CD14-positive monocyte (primary cell): ENCODE results near the gene MRPL4. TPM values are rescaled to one million over a fixed set of nuclear protein-coding genes. Genes with fewer than 3 reads are reported as not detected.

Experiments
- DNase-seq, 3 donors: peaks; one replicate each; pipeline ENCODE4 v3.0.0-alpha.2; 2011 to 2022
- H2AFZ ChIP-seq: 2 replicates; pipeline ENCODE4 v1.6.0; 2012; ENCODE audit warnings: mild to moderate bottlenecking, low read depth, low read length, inconsistent platforms; ENCODE audit not compliant: insufficient read depth, poor library complexity, severe bottlenecking
- H3K27ac ChIP-seq, 2 donors: 1 replicate in 1 of 2; 2 replicates in 1 of 2; pipeline ENCODE4 v1.5.1; 2012 to 2013; ENCODE audit warnings: low read length in 2 of 2, control low read depth in 1 of 2, inconsistent platforms in 1 of 2, low read depth in 1 of 2, mild to moderate bottlenecking in 1 of 2
- H3K27me3 ChIP-seq, 2 donors: one replicate each; pipeline versions ENCODE4 v1.6.0 to v1.6.1; 2011 to 2013; ENCODE audit warnings: low read length in 2 of 2; ENCODE audit not compliant: control insufficient read depth in 2 of 2, insufficient read depth in 2 of 2
- H3K36me3 ChIP-seq, 2 donors: replicated peaks in 1 of 2; 1 replicate in 1 of 2; 2 replicates in 1 of 2; pipeline versions ENCODE4 v1.5.1 to v1.6.1; 2012 to 2013; ENCODE audit warnings: low read length in 2 of 2, control low read depth in 1 of 2, inconsistent platforms in 1 of 2, mild to moderate bottlenecking in 1 of 2; ENCODE audit not compliant: insufficient read depth in 2 of 2, control insufficient read depth in 1 of 2
- H3K4me1 ChIP-seq, 2 donors: 1 replicate in 1 of 2; 2 replicates in 1 of 2; pipeline versions ENCODE4 v1.5.1 to v1.6.1; 2012 to 2013; ENCODE audit warnings: low read length in 2 of 2, control low read depth in 1 of 2, inconsistent platforms in 1 of 2, mild to moderate bottlenecking in 1 of 2, moderate library complexity in 1 of 2; ENCODE audit not compliant: insufficient read depth in 2 of 2, control insufficient read depth in 1 of 2
- H3K4me2 ChIP-seq: replicated peaks from 2 replicates; pipeline ENCODE3; 2012; ENCODE audit warnings: low read length, moderate library complexity, mild to moderate bottlenecking; ENCODE audit not compliant: poor library complexity, severe bottlenecking; ENCODE audit errors: extremely low read depth
- H3K4me3 ChIP-seq, 3 experiments: fragments of 200-600 bp in 1 of 3; sonication (generic) in 1 of 3; replicated peaks in 1 of 3; 1 replicate in 2 of 3; 2 replicates in 1 of 3; pipeline ENCODE4 v1.5.1; 2011 to 2013; ENCODE audit warnings: low read length in 3 of 3, mild to moderate bottlenecking in 3 of 3, control low read depth in 2 of 3, low read depth in 2 of 3, inconsistent platforms in 1 of 3, moderate library complexity in 1 of 3
- H3K79me2 ChIP-seq: 2 replicates; pipeline ENCODE4 v1.6.0; 2012; ENCODE audit warnings: mild to moderate bottlenecking, control low read depth, inconsistent platforms, low read length, moderate library complexity; ENCODE audit not compliant: insufficient read depth
- H3K9ac ChIP-seq: 2 replicates; pipeline ENCODE4 v1.6.0; 2017; ENCODE audit warnings: low read length, mild to moderate bottlenecking; ENCODE audit not compliant: insufficient read depth, poor library complexity, severe bottlenecking
- H3K9me3 ChIP-seq, 2 donors: replicated peaks in 1 of 2; 1 replicate in 1 of 2; 2 replicates in 1 of 2; pipeline versions ENCODE4 v1.5.1 to v1.6.1; 2012 to 2013; ENCODE audit warnings: low read length in 2 of 2, control low read depth in 1 of 2; ENCODE audit not compliant: control insufficient read depth in 1 of 2, insufficient read depth in 1 of 2
- H4K20me1 ChIP-seq: 2 replicates; pipeline ENCODE4 v1.6.0; 2012; ENCODE audit warnings: mild to moderate bottlenecking, low read length, control low read depth, moderate library complexity; ENCODE audit not compliant: insufficient read depth
- H3K27ac Mint-ChIP-seq, 7 donors: one replicate each; pipeline ENCODE4 v1.8.0; 2020; ENCODE audit warnings: mild to moderate bottlenecking in 7 of 7, mixed read lengths in 7 of 7, moderate library complexity in 6 of 7, inconsistent platforms in 2 of 7
- H3K27me3 Mint-ChIP-seq, 3 donors: one replicate each; pipeline ENCODE4 v1.8.0; 2021 to 2022; ENCODE audit warnings: low read depth in 3 of 3, mild to moderate bottlenecking in 3 of 3, mixed read lengths in 3 of 3, moderate library complexity in 3 of 3, inconsistent platforms in 1 of 3
- H3K36me3 Mint-ChIP-seq, 2 donors: one replicate each; pipeline ENCODE4 v1.8.0; 2020; ENCODE audit warnings: mixed read lengths in 2 of 2, inconsistent platforms in 1 of 2, mild to moderate bottlenecking in 1 of 2
- H3K4me1 Mint-ChIP-seq: one replicate; pipeline ENCODE4 v1.8.0; 2020; ENCODE audit warnings: mild to moderate bottlenecking, mixed read lengths
- H3K4me3 Mint-ChIP-seq, 2 donors: one replicate each; pipeline ENCODE4 v1.8.0; 2020; ENCODE audit warnings: mild to moderate bottlenecking in 2 of 2, mixed read lengths in 2 of 2, moderate library complexity in 1 of 2
- H3K9me3 Mint-ChIP-seq, 7 donors: one replicate each; pipeline ENCODE4 v1.8.0; 2020 to 2022; ENCODE audit warnings: mixed read lengths in 7 of 7, mild to moderate bottlenecking in 6 of 7, moderate library complexity in 6 of 7, inconsistent platforms in 2 of 7
- WGBS: methylation state at CpG from one replicate; pipeline ENCODE4 v1.1.5; 2013; ENCODE audit warnings: missing lambda C conversion rate; ENCODE audit not compliant: insufficient coverage; 5-methylcytosine and 5-hydroxymethylcytosine counted together
- intact Hi-C, 2 donors: fragments of 100-400 bp; cut with micrococcal nuclease; formaldehyde crosslinking; loops; one replicate each; pipeline versions ENCODE4 v1.15.0 to v1.15.1; 2023
- polyA plus RNA-seq, 3 donors: library from polyadenylated mRNA; depleted of rRNA in 1 of 3; unstranded in 2 of 3; stranded (reverse) in 1 of 3; fragments of 300-500 nt in 2 of 3; fragments of >200 nt in 1 of 3; fragmentation: Illumina TruSeq in 2 of 3; gene quantifications; 1 replicate in 2 of 3; 2 replicates in 1 of 3; pipeline ENCODE4 v1.2.3, GENCODE V29; 2012 to 2021
- TF ChIP-seq, protein P1 (sequence below): fragments of 200-600 bp; IDR thresholded peaks from one replicate; pipeline ENCODE4 v1.8.0; 2022; ENCODE audit warnings: antibody characterized with exemption, mild to moderate bottlenecking

MRPL4 gene
- polyA plus RNA-seq, 3 donors: 20.4 to 40.2 (median 22.7) TPM

DNA sequence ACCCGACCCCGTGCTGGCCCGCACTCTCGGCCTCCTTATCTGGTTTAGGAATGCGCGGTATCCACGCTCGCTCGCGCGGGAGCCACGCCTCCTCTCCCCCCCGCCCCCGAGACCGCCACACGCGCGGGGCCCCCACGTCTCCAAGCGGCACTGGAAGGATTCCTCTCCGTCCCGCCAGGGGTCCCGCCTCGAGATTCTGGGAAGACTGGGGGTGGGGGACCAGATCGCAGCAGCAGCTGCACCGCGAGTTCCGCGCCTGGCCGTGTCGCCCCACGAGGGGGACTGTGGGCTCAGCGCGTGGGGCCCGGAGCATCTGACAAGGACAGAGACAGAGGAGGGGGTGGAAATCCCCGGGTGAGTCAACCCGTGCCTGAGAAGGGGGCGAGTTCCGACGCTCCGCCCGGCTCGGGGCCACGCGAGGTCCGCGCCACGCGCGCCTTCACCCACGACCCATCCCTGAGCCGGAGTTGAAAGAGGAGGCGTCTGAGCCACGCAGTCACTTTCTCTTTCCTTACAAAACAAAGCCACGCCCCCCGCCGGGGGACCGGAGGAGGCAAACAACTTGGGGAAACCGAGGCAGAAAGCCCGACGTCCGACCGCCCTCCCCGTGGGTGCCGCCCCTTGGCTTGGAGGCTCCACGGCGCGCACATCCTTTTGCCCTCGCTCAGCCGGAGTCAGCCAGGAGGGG lies 21.7 kb upstream of the MRPL4 start:
- Mint-ChIP-seq H3K9me3 (no peaks in the 10 kb centered on the region), H3K4me1 (peaks cover 17% of the 10 kb centered on the region), H3K27ac (peak overlapping the region in 4 of 7 donors; percentile 30 to 55 (median 40)), H3K27me3 (peaks cover 9 to 32% (median 31%) of the 10 kb centered on the region in 3 donors), H3K4me3 (peak overlapping the region; percentile 88 to 92), H3K36me3 (no peaks in the 10 kb centered on the region)
- WGBS: under 1% methylated on average over 44 of the region's 70 CpGs
- no peaks in the 10 kb centered on the region for H4K20me1 ChIP-seq
- peak overlapping the region; percentile 88 for H3K4me2 ChIP-seq
- TF ChIP-seq, protein P1, sequence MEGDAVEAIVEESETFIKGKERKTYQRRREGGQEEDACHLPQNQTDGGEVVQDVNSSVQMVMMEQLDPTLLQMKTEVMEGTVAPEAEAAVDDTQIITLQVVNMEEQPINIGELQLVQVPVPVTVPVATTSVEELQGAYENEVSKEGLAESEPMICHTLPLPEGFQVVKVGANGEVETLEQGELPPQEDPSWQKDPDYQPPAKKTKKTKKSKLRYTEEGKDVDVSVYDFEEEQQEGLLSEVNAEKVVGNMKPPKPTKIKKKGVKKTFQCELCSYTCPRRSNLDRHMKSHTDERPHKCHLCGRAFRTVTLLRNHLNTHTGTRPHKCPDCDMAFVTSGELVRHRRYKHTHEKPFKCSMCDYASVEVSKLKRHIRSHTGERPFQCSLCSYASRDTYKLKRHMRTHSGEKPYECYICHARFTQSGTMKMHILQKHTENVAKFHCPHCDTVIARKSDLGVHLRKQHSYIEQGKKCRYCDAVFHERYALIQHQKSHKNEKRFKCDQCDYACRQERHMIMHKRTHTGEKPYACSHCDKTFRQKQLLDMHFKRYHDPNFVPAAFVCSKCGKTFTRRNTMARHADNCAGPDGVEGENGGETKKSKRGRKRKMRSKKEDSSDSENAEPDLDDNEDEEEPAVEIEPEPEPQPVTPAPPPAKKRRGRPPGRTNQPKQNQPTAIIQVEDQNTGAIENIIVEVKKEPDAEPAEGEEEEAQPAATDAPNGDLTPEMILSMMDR: no peak
- peak overlapping the region in 1 of 2 donors; percentile 72 for H3K27ac ChIP-seq
- H3K4me1 ChIP-seq: peaks cover 16 to 35% of the 10 kb centered on the region in 2 donors
- no peaks in the 10 kb centered on the region for H3K79me2 ChIP-seq
- H3K9me3 ChIP-seq: peaks cover 0 to 6% of the 10 kb centered on the region in 2 donors
- intact Hi-C loops: no loop called here
- no peaks in the 10 kb centered on the region for H3K36me3 ChIP-seq
- peaks cover 0 to 18% of the 10 kb centered on the region in 2 donors for H3K27me3 ChIP-seq
- H2AFZ ChIP-seq: peak overlapping the region; percentile 87
- H3K9ac ChIP-seq: peak overlapping the region; percentile 81
- DNase-seq: peak; percentile 54 to 84 (median 74)
- peak overlapping the region; percentile 69 to 89 (median 80) for H3K4me3 ChIP-seq

DNA sequence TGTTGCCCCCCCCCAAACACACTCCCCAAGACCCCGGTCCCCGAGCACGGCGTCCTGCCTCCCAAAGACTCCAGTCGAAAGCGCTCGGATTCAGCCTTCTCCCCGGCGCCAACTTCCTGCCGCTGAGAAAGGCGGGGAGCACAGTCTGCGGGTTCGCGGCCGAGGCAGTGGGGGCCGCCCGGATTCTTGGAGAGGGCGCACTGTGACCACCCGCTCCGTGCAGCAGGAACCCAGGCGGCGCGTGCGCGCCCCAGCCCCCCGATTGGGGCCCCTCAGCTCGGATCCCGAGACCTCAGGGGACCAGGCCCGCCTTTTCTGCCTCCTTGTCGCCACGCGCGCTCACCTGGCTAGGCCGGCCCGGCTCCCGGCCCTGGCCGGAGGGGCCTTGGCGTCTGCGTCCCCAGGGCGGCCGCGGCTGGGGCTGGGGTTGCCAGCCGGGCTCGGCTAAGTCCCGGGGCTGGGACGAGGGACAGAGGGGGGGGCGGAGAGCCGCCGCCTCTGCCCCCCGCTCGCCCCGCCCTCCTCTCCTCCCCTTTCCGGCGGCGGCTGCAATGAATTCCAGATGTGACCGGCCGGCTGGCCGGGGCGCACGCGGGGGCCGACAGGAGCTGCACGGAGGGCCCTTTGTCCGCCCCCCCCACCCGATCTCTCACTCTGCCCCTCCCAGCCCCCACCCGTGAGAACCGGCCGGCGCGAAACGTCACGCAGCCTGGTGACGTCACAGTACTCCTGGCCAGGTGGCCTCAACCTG lies 21.0 kb upstream of the MRPL4 start, which contains the start of gene S1PR2:
Gene S1PR2, minus strand, starts transcription at position 471 of the 751 bp plus-strand sequence. CDS start 6,426 bp downstream, outside the sequence.
- peak; percentile 36 to 51 (median 47) for DNase-seq
- Histone ChIP-seq H3K27ac (peak within 1 kb of the TSS in 1 of 2 donors; percentile 72), H3K79me2 (no peaks in the 10 kb centered on the region), H3K4me3 (peak within 1 kb of the TSS; percentile 69 to 89 (median 80)), H3K9me3 (peaks cover 0 to 6% of the 10 kb centered on the region in 2 donors), H3K4me1 (peaks cover 20 to 39% of the 10 kb centered on the region in 2 donors), H2AFZ (peak within 1 kb of the TSS; percentile 87), H3K9ac (peak within 1 kb of the TSS; percentile 81), H4K20me1 (no peaks in the 10 kb centered on the region), H3K4me2 (peak within 1 kb of the TSS; percentile 88), H3K36me3 (no peaks in the 10 kb centered on the region), H3K27me3 (peaks cover 0 to 18% of the 10 kb centered on the region in 2 donors)
- no peaks in the 10 kb centered on the region for H3K36me3 Mint-ChIP-seq
- no peaks in the 10 kb centered on the region for H3K9me3 Mint-ChIP-seq
- peak within 1 kb of the TSS; percentile 88 to 92 for H3K4me3 Mint-ChIP-seq
- TF ChIP-seq, protein P1: no peak
- intact Hi-C loops: no loop called here
- H3K4me1 Mint-ChIP-seq: peaks cover 20% of the 10 kb centered on the region
- peak within 1 kb of the TSS in 4 of 7 donors; percentile 30 to 77 (median 40) for H3K27ac Mint-ChIP-seq
- H3K27me3 Mint-ChIP-seq: peaks cover 9 to 31% (median 28%) of the 10 kb centered on the region in 3 donors
- WGBS: under 1% methylated on average over 67 of the region's 73 CpGs
